ENCODE measurements around the gene GMPPB. TPM values are rescaled to one million over a fixed set of nuclear protein-coding genes. Genes with fewer than 3 reads are reported as not detected.

GMPPB gene
- total and polyA plus RNA-seq, 4 donors = 12.6 to 57.8 (median 35.6) TPM

GRCh38 chr3:49763981-49764380, 40.2 kb upstream of the GMPPB start:
- Histone ChIP-seq H3K27ac (ENCODE audit: low read depth in 1 of 2, low read length in 2 of 2) (no peak overlapping the region), H3K27me3 (ENCODE audit: control insufficient read depth in 4 of 4, insufficient read depth in 4 of 4, low read length in 3 of 4) (no peaks in the 10 kb centered on the region), H3K4me3 (ENCODE audit: low read depth in 1 of 3, low read length in 3 of 3) (no peak overlapping the region), H3K4me1 (ENCODE audit: control insufficient read depth in 4 of 4, insufficient read depth in 4 of 4, low read length in 3 of 4) (no peaks in the 10 kb centered on the region), H3K9me3 (ENCODE audit: control insufficient read depth in 4 of 4, low read length in 3 of 4) (no peaks in the 10 kb centered on the region), H3K9ac (ENCODE audit: low read depth in 1 of 2, low read length in 2 of 2) (no peak overlapping the region), H3K36me3 (ENCODE audit: control insufficient read depth in 4 of 4, insufficient read depth in 3 of 4, low read depth in 1 of 4, low read length in 3 of 4) (peaks cover 0 to 2% (median under 1%) of the 10 kb centered on the region in 4 donors)
- WGBS = 98% methylated on average over 4 of the region's 4 CpGs
- no peak for DNase-seq (ENCODE audit: low spot score)
- no peak for TF ChIP-seq FOXA2 (IDR thresholded peaks at IDR 0.05)
- TF ChIP-seq NR2F2 (IDR thresholded peaks at IDR 0.05) = no peak
- no peak for TF ChIP-seq GABPA (IDR thresholded peaks at IDR 0.05 in 1 of 2, conservative IDR thresholded peaks at IDR 0.05 in 1 of 2)
- TF ChIP-seq ATF3 (IDR thresholded peaks at IDR 0.05) = no peak
- TF ChIP-seq MAX (IDR thresholded peaks at IDR 0.05) = no peak
- no peak for TF ChIP-seq YY1 (IDR thresholded peaks at IDR 0.05)
- no peak for TF ChIP-seq JUND (IDR thresholded peaks at IDR 0.05)
- no peak for TF ChIP-seq RXRA (IDR thresholded peaks at IDR 0.05)
- TF ChIP-seq EGR1 (IDR thresholded peaks at IDR 0.05; ENCODE audit: low read depth in 2 of 2) = no peak
- TF ChIP-seq RAD21 (IDR thresholded peaks at IDR 0.05) = no peak
- no peak for TF ChIP-seq REST (IDR thresholded peaks at IDR 0.05)

GRCh38 chr3:49761661-49762060, 37.9 kb upstream of the GMPPB start:
- TF ChIP-seq RAD21 (IDR thresholded peaks at IDR 0.05) (no peak), ZBTB33 (IDR thresholded peaks at IDR 0.05) (no peak), EGR1 (IDR thresholded peaks at IDR 0.05; ENCODE audit: low read depth in 2 of 2) (no peak), YY1 (IDR thresholded peaks at IDR 0.05) (no peak)
- H3K36me3 ChIP-seq (ENCODE audit: control insufficient read depth in 4 of 4, insufficient read depth in 3 of 4, low read depth in 1 of 4, low read length in 3 of 4) = peaks cover 0 to 2% (median under 1%) of the 10 kb centered on the region in 4 donors
- no peak overlapping the region for H3K4me3 ChIP-seq (ENCODE audit: low read depth in 1 of 3, low read length in 3 of 3)
- no peak overlapping the region for H3K27ac ChIP-seq (ENCODE audit: low read depth in 1 of 2, low read length in 2 of 2)
- DNase-seq (ENCODE audit: low spot score) = no peak
- H3K4me1 ChIP-seq (ENCODE audit: control insufficient read depth in 4 of 4, insufficient read depth in 4 of 4, low read length in 3 of 4) = no peaks in the 10 kb centered on the region
- no peaks in the 10 kb centered on the region for H3K9me3 ChIP-seq (ENCODE audit: control insufficient read depth in 4 of 4, low read length in 3 of 4)
- 90% methylated on average over 3 of the region's 3 CpGs for WGBS
- no peaks in the 10 kb centered on the region for H3K27me3 ChIP-seq (ENCODE audit: control insufficient read depth in 4 of 4, insufficient read depth in 4 of 4, low read length in 3 of 4)
- no peak overlapping the region for H3K9ac ChIP-seq (ENCODE audit: low read depth in 1 of 2, low read length in 2 of 2)

GRCh38 chr3:49759226-49759625, 35.5 kb upstream of the GMPPB start:
- no peak for DNase-seq (ENCODE audit: low spot score)
- 59% methylated on average over 1 of the region's 1 CpG for WGBS
- Histone ChIP-seq H3K36me3 (ENCODE audit: control insufficient read depth in 4 of 4, insufficient read depth in 3 of 4, low read depth in 1 of 4, low read length in 3 of 4) (peaks cover 0 to 2% (median 0%) of the 10 kb centered on the region in 4 donors), H3K9me3 (ENCODE audit: control insufficient read depth in 4 of 4, low read length in 3 of 4) (no peaks in the 10 kb centered on the region), H3K4me3 (ENCODE audit: low read depth in 1 of 3, low read length in 3 of 3) (no peak overlapping the region), H3K27ac (ENCODE audit: low read depth in 1 of 2, low read length in 2 of 2) (no peak overlapping the region), H3K27me3 (ENCODE audit: control insufficient read depth in 4 of 4, insufficient read depth in 4 of 4, low read length in 3 of 4) (no peaks in the 10 kb centered on the region), H3K9ac (ENCODE audit: low read depth in 1 of 2, low read length in 2 of 2) (no peak overlapping the region), H3K4me1 (ENCODE audit: control insufficient read depth in 4 of 4, insufficient read depth in 4 of 4, low read length in 3 of 4) (no peaks in the 10 kb centered on the region)
- TF ChIP-seq ATF3 (IDR thresholded peaks at IDR 0.05) (no peak), FOXA2 (IDR thresholded peaks at IDR 0.05) (no peak), TAF1 (conservative IDR thresholded peaks at IDR 0.05) (no peak), FOXA1 (IDR thresholded peaks at IDR 0.05) (no peak), YY1 (IDR thresholded peaks at IDR 0.05) (no peak), SP1 (IDR thresholded peaks at IDR 0.05) (no peak), MAX (IDR thresholded peaks at IDR 0.05) (no peak), NR2F2 (IDR thresholded peaks at IDR 0.05) (no peak), EGR1 (IDR thresholded peaks at IDR 0.05; ENCODE audit: low read depth in 2 of 2) (no peak), JUND (IDR thresholded peaks at IDR 0.05) (no peak), HNF4G (IDR thresholded peaks at IDR 0.05) (no peak), RAD21 (IDR thresholded peaks at IDR 0.05) (no peak), REST (IDR thresholded peaks at IDR 0.05) (no peak), HNF4A (conservative IDR thresholded peaks at IDR 0.05) (no peak)

All from liver (tissue), 9 donors.